ENCODE data around the gene ACTRT2. TPM values are rescaled to one million over a fixed set of nuclear protein-coding genes. Genes with fewer than 3 reads are reported as not detected.

The ACTRT2 gene
- total RNA-seq, 1 donor, result not detected

- H3K4me3 ChIP-seq (ENCODE audit: low read depth, low read length), result no peak overlapping the region
- no peak for DNase-seq (ENCODE audit: low read depth)
- TF ChIP-seq CTCF (IDR thresholded peaks at IDR 0.05; ENCODE audit: insufficient read depth, low read length), result no peak
These were observed 21.7 kb upstream of the ACTRT2 start for GRCh38 chr1:2999571-2999970.

- no peak overlapping the region for H3K4me3 ChIP-seq (ENCODE audit: low read depth, low read length)
- DNase-seq (ENCODE audit: low read depth), result no peak
- no peak for TF ChIP-seq CTCF (IDR thresholded peaks at IDR 0.05; ENCODE audit: insufficient read depth, low read length)
These were observed 21.1 kb upstream of the ACTRT2 start for GRCh38 chr1:3000214-3000613.

- no peak for TF ChIP-seq CTCF (IDR thresholded peaks at IDR 0.05; ENCODE audit: insufficient read depth, low read length)
- no peak overlapping the region for H3K4me3 ChIP-seq (ENCODE audit: low read depth, low read length)
- DNase-seq (ENCODE audit: low read depth), result no peak
These were observed 20.4 kb upstream of the ACTRT2 start for GRCh38 chr1:3000671-3001470.

- no peak overlapping the region for H3K4me3 ChIP-seq (ENCODE audit: low read depth, low read length)
- no peak for TF ChIP-seq CTCF (IDR thresholded peaks at IDR 0.05; ENCODE audit: insufficient read depth, low read length)
- no peak for DNase-seq (ENCODE audit: low read depth)
These were observed 19.6 kb upstream of the ACTRT2 start for GRCh38 chr1:3001471-3002348.

- no peak overlapping the region for H3K4me3 ChIP-seq (ENCODE audit: low read depth, low read length)
- no peak for TF ChIP-seq CTCF (IDR thresholded peaks at IDR 0.05; ENCODE audit: insufficient read depth, low read length)
These were observed 18.8 kb upstream of the ACTRT2 start for GRCh38 chr1:3002349-3003038.

GRCh38 chr1:3003039-3003940, 18.0 kb upstream of the ACTRT2 start:
- DNase-seq (ENCODE audit: low read depth), result no peak
- TF ChIP-seq CTCF (IDR thresholded peaks at IDR 0.05; ENCODE audit: insufficient read depth, low read length), result no peak
- H3K4me3 ChIP-seq (ENCODE audit: low read depth, low read length), result no peak overlapping the region

More at GRCh38 chr1:3002349-3003038, 18.8 kb upstream of the ACTRT2 start:
- DNase-seq (ENCODE audit: low read depth), result no peak

All from fibroblast of the aortic adventitia (primary cell).